HG03432 (cell line): ENCODE results near the gene IFT27.
"Not testable (repeated sequence)": the region's sequence is repeated elsewhere in the genome, so short reads cannot be mapped to it uniquely, and the experiment has no call there.

Experiments used
- ATAC-seq: cut with Tn5 transposase; IDR thresholded peaks from one replicate; pipeline ENCODE4 v1.9.1; 2021; ENCODE audit warnings: mild to moderate bottlenecking, moderate library complexity; ENCODE audit not compliant: unreplicated experiment

Gene IFT27

DNA sequence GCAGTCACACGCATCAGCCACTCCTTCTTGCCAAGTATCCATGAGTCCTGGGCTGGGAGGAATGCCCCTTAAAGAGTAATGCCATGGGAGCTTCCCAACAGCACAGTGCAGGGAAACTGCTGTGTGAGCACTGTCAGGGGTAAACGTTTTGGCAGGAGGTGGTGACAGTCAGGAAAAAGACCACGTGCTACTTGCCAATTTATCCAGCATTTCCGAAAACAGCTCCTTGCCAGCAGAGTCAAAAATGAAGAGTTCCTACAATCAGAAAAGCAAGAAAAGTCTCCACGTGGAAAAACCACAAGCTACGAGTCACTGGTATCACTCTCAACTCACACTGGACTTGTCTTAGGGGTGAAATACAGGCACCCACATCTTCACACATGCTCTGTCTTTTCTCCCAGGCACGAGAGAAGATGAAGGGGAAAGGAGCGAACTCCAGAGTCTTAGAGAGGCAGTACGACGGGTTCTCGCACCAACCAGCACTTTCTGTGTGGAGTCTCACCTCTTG lies 9.9 kb downstream of the IFT27 start:
- no peak for ATAC-seq

DNA sequence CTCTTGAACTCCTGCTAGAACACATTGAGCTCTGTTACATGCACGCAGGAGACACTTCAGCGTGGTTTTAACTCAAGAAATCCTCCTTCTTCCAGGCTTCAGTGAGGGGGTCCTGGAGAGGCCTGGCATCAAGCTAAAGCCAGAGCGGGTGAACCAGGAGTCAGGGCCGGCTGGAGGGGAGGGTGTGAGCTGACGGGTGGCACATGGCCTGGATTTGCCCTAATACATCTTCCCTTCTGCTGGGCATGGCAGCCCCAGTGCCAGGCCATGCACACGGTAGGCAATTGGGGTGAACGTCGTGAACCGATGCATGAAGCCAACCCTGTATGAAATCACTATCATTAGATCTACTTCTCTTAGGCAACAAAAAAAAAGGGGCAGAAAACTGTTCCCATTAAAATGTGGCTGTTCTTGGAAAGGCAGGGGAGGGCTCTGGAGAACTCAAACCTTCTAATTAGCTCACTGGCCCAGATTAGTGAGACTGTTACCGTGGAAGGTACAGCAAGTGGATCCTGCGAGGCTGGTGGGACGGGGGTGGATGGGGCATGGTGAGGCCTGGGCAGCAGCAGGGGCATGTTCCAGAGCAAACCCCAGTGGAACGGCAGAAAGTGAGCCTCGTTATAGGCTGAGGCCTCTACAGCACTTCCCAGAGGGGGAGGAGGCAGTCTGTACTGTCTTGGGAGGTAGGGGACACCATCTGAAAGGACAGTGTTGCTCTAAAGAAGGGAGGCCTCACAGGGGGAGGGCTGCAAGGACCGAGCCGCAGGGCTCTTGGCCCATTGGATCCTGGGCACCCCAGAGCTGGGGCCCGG lies 10.6 kb downstream of the IFT27 start:
- no peak for ATAC-seq

DNA sequence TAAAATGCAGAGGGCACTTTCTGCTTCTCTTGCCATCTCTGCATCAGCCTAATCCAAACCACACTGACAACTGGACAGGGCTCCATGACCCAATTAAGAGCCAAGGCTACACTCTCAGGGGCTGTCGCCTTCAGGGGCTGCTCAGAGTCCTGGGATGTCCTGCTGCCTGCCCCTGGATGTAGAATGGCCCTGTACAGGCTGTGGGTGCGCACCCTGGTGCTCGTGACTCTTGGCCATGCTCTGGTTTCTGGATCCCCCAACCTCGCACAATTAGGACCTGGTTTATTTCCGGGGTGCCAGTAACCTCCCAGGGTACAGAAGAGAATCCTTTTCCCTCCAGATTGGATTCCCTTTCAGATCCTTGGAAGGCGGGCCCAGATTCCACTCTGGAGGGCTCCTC lies 11.3 kb downstream of the IFT27 start:
- no peak for ATAC-seq

DNA sequence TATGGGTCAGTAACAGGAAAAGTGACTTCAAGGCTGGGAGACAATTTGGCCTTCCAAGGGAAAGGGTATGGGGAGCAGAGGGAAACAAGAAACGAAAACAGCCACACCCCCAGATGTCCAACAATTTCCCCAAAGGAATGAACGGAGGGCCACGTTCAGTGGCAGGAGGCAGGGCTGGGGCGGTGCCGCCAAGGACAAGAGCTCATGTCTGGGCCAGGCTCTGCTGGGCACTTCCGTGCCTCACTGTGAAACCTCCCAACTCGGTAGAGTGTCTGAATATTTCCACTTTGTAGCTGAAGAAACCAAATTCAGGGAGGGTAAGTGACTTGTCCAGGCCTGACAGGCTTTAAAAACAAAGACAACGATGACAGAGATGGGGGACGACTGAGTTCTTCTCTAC lies 11.9 kb downstream of the IFT27 start:
- ATAC-seq, result no peak

DNA sequence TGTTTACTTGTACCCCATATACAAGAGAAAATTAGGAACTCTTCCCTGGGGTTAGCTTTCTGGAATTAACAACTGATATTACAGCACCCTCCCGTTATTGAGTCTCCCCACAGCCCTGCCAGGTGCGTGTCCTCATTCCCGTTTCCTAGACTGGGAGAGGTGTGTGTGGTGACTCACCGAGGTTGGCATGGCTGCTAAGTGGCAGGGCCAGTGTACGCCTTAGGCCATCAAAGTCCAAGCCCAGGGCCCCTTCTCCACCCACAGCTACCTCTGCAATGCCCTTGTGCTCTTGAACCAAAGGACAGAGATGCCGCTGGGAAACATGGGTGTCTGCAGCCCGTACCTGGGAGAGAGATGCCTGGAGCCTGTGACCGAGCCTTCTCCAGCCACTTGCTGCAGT lies 12.3 kb downstream of the IFT27 start:
- no peak for ATAC-seq

DNA sequence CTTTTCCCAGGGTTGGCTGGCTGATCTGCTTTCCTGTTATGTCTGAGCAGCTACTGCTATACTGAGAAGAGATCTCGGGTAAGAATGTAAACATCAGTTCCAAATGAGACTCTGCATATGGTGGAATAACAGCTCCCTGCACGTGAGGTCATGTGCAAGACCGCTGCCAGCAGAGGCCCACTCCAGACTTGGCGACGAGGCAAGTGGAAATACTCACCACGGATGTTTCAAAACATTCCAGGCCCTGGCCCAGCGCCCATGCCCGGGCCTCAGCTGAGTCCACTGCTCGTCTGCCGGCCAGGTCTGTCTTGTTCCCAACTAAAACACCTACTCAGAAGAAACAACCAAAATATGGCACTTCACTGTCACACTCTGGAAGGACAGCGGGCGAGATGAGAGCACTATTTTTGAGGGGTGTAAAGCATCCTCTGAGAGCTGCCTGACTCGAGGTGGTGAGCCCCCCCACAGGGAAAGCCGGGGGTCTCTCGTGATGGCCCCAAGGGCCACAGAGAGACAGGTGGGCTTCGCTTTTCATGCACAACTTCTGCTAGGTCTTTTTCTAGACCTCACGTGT lies 13.1 kb downstream of the IFT27 start:
- no peak for ATAC-seq

DNA sequence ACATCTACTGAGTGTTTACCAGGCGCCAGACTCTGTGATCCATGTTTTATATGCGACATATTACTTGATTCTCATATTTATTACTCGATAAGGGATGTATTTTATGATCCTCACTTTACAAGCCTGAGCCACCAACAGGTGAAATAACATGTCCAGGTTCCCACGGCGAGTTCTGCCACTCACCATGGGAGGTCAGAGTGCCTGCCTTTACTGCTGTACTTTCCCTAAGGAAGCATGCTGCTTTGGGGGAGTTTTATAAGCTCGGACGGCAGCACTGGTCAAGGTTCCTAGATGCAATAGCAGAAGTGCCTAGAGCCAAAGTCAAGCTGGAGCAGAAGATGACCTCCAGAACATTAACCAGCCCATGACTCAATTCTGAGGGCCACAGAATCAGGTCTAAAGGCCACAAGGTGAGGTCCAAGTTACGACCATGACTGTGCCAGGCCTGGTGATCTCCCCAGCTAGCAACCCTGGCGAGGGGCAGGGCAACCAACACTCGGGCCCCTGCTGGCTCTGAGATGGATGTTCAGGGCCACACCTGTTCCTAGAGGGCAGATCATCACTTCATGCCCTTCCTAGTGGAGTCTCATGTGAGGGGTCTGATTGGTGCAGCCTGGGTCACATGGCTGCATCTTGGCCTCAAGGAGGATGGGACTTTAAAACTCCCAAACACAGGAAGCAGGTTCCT lies 14.2 kb downstream of the IFT27 start:
- no peak for ATAC-seq

DNA sequence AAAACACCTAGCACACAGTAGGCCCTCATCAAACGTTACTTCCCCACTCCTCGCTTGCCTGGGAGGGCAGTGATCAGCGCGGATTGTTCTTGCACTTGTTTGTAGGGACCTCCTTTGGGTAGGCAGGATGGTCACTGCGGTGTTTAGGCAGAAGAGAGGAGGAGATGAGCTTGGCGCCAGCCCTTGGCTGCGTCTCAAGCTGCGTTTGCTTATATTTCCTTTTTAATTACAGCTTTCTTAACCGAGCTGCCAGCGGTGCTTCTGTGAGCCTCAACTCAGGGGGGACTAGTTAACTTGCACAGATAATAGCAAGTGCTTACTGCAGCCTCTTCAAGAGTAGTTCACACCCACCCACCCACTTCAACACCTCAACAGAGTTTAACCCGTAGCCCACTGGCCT lies 15.1 kb downstream of the IFT27 start:
- ATAC-seq, result no peak

DNA sequence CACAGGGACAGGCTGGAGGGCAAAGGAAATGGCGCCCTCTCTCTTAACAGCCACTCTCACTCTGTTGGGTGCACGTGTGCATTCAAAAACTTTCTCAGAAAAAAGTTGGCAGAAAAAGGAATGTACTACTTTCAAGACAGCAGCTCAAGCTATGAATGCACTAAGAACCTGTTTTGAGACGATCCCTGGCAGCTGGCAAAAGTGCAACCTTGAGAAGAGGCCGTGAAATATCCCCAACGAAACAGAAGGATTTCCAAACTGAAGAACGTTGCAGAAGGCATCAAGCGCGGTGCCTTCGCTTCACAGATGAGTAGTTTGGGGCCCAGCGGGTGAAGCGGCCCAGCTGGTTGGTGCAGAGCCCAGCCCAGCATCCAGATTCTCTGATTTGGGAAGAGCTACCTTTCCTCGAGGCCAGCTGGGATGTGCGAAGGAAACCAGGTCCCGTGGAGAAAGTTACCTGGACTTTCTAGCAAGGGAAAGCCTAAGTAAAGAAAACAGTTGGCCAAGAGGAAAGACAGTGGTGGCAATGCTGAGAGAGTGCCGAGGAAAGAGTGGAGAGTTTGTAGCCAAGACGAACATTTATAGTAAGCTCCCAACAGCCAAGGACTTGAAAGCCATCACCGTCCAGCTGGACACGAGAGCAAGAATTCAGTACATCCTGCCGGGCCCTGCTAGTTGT lies 16.3 kb downstream of the IFT27 start:
- ATAC-seq, result no peak

DNA sequence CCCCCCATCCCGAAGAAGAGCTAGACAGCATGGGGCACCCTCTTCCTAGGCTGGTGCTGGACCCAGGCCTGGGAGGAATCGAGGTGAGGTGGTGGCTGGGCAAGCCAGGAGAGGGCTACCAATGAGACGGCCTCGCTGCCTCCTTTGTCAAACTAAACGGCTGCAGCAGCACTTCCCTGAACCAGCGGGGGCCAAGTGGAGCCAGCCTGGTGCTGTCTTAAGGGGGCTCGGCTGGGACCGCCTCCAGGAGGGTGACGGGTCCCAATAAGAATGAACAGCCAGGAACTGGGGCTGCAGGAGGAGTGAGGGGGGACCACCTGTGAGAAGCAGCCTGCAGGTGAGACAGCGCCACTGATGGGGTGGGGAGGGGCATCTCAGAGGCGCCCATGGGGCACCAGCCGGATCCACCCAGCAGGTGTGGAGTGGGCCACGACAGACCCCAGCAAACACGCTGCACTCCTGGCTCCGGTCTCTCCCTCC lies 17.1 kb downstream of the IFT27 start:
- no peak for ATAC-seq

DNA sequence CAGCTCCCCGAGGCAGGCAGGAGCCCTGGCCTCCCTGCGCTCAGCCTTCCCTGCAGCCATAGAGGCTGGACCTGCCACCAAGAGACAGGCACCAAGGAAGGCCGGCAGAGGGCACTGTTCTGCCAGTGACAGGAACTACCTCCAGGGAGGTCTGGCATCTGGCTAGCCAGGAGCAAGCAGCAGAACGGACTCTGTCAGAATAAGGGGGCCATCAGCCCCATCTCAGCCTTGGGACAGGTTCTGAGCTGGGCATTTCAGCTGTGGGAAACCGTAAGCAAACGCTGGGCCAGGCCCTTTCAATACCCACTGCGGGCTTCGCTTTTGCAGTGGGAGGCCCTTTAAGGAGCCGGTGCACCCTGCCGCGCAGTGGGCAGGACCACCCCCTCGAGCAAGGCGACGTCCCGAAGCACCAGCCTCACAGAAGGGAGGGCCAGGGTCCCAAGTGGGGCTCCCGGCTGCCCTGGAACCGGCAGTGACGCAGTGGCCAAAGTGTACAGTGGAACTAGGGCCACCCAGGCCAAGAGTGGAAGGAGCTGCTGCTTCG lies 18.2 kb downstream of the IFT27 start:
- ATAC-seq, result no peak

DNA sequence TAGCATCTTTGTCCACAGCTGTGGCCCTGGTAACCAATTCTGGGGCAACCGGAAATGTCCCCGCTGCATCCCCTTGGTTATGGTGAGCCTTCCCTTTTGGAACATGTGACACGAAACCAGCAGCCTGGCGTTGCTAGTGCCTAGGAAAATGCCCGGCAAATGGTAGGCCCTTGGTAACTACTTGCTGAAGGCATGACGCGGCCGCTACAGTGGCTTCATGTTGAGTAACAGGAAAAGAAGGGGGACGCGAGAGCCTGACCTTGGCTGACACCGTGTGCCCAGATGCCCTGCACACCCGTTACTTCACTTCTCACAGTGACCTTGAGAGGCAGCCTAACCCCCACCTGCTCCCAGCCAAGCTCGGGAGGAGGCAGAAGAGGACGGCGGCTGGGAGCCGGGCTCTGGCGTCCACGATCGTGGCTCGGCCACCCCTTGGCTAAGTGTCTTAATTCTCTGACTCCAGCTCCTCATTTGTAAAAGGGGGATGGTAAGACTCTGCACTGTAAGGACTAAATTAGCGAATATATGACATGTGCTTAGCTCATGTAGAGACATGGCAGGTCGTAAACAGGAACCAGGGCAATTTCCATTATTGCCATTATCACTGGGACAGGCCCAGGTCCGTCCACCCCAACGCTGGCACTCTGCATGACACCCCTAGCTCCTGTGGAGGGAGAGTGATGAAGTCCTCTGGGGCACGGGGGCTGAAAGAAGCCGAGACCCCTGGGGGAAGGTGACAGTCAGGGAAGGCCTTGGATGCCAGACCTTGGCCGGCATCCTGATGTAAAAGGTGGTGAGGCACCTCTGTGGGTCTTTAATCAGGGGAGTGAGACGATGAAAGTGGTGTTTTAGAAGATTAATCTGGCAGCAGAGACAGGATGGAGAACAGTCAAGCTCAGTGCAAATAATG lies 18.9 kb downstream of the IFT27 start:
- no peak for ATAC-seq

DNA sequence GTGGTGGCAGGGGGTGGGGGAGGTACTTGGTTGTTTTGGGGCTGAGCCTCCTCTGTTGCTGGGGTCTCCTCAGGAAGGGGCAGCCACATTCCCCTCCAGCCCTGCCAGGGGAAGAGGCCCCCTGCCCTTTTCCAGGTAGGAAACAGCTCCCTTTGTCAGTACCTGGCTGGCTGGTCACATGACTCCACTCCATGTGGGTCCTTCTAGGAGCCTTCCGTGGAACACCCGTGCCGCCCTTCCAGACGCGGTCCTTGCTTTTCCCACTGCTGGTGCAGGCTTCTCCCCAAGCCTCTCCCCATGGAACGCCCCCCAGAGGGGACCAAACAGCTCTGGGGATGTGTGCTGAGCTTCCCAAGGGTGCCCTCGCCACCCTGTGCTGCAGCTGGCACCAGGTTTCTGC lies 19.9 kb downstream of the IFT27 start:
- no peak for ATAC-seq

DNA sequence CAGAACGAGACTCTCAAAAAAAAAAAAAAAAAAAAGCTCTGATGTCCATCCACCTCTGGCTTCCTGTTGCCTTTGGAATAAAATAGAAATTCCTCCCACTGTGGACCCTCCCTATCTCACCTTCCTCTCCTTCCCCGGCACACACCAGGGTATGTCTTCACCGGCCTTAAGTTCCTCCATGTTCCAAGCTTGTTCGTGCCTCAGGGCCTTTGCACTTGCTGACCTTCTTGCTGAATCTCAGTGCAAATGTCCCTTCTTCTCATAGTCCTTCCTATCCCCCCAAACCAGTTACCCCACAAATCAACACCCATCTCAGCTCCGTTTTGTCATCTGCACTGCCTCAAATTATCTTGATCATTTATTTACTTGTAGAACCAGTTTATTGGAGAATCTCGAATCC lies 20.6 kb downstream of the IFT27 start:
- no peak for ATAC-seq

DNA sequence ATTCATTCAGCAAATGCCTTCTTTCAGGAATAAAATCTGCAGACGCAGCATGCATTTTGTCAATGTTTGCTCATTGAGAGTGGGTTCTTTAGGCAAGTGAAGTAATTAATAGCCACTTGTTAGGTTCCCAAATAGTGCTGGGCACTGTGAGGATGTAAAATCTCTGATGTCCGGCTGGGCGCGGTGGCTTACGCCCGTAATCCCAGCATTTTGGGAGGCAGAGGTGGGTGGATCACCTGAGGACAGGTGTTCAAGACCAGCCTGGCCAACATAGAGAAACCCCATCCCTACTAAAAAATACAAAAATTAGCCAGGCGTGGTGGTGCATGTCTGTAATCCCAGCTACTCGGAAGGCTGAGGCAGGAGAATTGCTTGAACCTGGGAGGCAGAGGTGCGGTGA lies 21.0 kb downstream of the IFT27 start:
- not testable (repeated sequence) for ATAC-seq

DNA sequence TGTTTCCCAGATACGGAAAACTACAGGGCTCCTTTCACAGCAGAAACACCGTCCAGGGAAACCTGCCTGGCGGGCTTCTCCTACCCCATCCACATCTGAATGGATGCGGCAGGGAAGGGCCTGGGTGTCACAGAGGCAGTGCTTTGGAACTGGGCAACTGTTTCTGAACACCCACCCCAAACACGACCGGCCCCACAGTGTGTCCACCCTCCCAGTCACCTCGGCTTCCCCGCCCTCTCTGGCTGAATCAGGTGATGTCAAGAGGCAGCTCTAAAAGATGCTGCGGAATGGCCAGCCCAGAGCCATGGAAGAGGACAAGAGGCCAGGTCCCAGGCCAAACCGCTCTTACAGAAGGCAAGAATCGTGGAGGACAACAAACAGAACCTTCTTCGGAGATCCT lies 22.0 kb downstream of the IFT27 start:
- no peak for ATAC-seq

DNA sequence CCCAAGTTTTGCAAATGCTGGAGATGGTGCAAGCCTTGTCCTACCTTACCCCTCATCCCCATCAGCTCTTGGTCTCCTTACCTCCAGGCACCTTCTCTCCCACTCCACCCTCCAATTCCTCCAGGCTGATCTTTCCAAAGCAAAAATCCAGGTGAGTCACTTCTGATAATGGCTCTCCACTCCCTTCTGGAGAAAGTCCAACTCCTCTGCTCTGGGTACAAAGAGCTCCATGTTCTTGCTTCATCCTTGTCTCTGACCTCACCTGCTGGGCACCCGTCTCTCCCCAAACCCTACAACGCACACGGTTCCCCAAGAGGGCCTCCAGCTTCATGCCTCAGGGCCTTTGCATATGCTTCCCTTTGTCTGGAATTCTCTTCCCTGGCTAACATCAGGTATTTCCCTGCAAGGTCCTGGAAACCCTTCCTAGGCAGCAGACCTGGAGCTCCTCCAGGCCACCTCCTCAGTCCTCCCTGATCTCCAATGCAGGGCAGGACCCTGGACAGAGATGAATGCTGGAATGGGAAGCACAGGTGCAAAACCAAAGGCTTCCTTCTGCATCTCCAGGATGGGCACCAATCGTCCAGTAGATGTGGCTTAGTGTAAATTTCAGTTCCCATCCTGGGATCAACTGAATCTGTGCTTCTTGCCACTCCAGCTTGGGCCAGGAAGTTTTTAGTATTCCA lies 22.7 kb downstream of the IFT27 start:
- no peak for ATAC-seq

DNA sequence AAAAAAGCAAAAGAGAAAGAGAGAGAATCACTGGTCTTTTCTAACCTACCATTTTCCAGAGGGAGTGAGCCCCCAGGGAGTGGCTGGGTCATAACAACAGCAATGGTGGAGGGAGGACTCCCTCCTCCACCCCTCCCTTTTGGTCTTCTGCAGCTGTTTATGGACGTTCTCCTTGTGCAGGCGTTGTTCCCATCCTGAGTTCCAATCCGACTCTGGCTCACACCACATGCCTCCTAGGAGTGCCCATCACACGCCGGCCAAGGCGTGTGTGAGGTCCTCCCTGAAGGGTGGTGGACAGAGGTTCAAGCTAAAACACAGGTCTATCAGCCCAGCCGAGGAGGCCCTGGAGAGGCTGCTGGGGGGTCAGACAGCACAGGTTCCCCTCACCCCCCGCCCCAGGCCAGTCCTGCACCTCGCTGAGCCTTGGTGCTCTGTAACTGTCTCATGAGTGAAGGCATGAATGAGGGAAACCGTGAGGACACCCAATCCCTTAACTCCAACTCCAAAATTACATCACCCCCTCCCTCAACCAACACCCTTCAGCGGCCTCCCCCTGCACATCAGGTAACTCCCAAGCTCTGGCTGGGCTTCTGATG lies 29.4 kb downstream of the IFT27 start:
- no peak for ATAC-seq
